ENCODE measurements around the gene NDN.

The NDN gene

DNA sequence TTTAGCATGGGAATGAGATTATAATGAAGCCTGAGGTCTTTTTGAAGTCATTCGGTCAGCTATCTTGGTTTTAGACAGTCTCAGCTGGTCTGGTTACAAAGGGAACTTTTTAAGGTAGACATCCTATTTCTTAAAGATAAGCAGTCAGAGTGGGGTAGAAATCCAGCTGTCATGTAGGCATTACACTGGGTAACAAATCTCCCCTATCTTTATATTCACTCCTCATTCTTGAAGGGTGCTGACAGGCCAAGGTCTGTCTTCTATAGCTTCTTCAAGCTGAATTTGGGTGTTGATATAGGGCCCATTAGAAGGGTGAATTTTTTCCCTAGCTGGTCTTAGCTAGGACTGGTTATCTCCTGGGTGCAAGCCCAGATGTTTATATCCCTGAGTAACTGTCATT is 21.2 kb upstream of the NDN start:
- peaks cover 4% of the 10 kb centered on the region; the same call in 1 of the 2 replicates for H3K9me3 ChIP-seq (ENCODE audit: insufficient read depth, low read depth, low read length)

DNA sequence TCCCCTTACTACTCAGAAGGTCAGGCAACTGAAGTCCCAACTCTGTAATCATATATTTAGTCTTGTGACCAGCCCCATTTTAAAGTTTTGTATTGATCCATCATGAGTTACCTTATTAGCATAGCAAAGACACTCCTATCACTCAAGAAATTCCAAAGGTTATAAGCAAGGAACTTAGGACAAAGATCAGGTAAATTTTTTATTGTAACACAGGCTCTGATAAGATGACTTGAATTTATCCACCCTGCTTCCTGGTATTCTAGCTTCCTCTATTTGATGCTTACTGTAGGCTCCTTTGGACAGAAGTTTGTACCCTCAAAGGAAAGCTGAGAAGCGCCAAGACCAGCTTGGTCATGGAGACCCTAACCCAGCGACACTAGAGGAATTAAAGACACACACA is 8.2 kb upstream of the NDN start:
- H3K4me2 ChIP-seq (ENCODE audit: low read depth, low read length, poor library complexity, severe bottlenecking): no peak overlapping the region
- TF ChIP-seq, protein P1, sequence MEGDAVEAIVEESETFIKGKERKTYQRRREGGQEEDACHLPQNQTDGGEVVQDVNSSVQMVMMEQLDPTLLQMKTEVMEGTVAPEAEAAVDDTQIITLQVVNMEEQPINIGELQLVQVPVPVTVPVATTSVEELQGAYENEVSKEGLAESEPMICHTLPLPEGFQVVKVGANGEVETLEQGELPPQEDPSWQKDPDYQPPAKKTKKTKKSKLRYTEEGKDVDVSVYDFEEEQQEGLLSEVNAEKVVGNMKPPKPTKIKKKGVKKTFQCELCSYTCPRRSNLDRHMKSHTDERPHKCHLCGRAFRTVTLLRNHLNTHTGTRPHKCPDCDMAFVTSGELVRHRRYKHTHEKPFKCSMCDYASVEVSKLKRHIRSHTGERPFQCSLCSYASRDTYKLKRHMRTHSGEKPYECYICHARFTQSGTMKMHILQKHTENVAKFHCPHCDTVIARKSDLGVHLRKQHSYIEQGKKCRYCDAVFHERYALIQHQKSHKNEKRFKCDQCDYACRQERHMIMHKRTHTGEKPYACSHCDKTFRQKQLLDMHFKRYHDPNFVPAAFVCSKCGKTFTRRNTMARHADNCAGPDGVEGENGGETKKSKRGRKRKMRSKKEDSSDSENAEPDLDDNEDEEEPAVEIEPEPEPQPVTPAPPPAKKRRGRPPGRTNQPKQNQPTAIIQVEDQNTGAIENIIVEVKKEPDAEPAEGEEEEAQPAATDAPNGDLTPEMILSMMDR (conservative IDR thresholded peaks at IDR 0.05; ENCODE audit: low read length): no peak
- TF ChIP-seq EZH2phosphoT487 (IDR thresholded peaks at IDR 0.05; ENCODE audit: borderline replicate concordance): no peak
- no peaks in the 10 kb centered on the region for H3K27me3 ChIP-seq (ENCODE audit: insufficient read depth, low read length, poor library complexity, severe bottlenecking)
- H3K9ac ChIP-seq (ENCODE audit: low read depth, low read length, poor library complexity, severe bottlenecking): no peak overlapping the region
- no peaks in the 10 kb centered on the region for H3K9me2 ChIP-seq (replicated peaks; ENCODE audit: low read depth, low read length)
- no peak overlapping the region for H2AFZ ChIP-seq (ENCODE audit: low read length)
- no peaks in the 10 kb centered on the region for H4K20me1 ChIP-seq (ENCODE audit: insufficient read depth, low read length, poor library complexity, severe bottlenecking)
- H3K36me3 ChIP-seq (ENCODE audit: insufficient read depth, low read length): no peaks in the 10 kb centered on the region
- no peaks in the 10 kb centered on the region for H3K79me2 ChIP-seq (ENCODE audit: insufficient read depth, low read length)
- no peaks in the 10 kb centered on the region for H3K9me3 ChIP-seq (ENCODE audit: insufficient read depth, low read depth, low read length)
- H3K4me3 ChIP-seq (ENCODE audit: low read length, poor library complexity, severe bottlenecking): no peak overlapping the region
- no peaks in the 10 kb centered on the region for H3K4me1 ChIP-seq (ENCODE audit: insufficient read depth, low read length, poor library complexity, severe bottlenecking)
- no peaks in the 10 kb centered on the region for H3F3A ChIP-seq (ENCODE audit: low read depth)

More for the DNA sequence above, 21.2 kb upstream of the NDN start:
- H3K4me3 ChIP-seq (ENCODE audit: low read length, poor library complexity, severe bottlenecking): no peak overlapping the region
- no peak overlapping the region for H3K4me2 ChIP-seq (ENCODE audit: low read depth, low read length, poor library complexity, severe bottlenecking)
- no peaks in the 10 kb centered on the region for H3K79me2 ChIP-seq (ENCODE audit: insufficient read depth, low read length)
- H3K36me3 ChIP-seq (ENCODE audit: insufficient read depth, low read length): no peaks in the 10 kb centered on the region
- H3K4me1 ChIP-seq (ENCODE audit: insufficient read depth, low read length, poor library complexity, severe bottlenecking): no peaks in the 10 kb centered on the region
- H3K9ac ChIP-seq (ENCODE audit: low read depth, low read length, poor library complexity, severe bottlenecking): no peak overlapping the region
- no peaks in the 10 kb centered on the region for H3K27me3 ChIP-seq (ENCODE audit: insufficient read depth, low read length, poor library complexity, severe bottlenecking)
- no peaks in the 10 kb centered on the region for H4K20me1 ChIP-seq (ENCODE audit: insufficient read depth, low read length, poor library complexity, severe bottlenecking)
- no peaks in the 10 kb centered on the region for H3F3A ChIP-seq (ENCODE audit: low read depth)
- H3K9me2 ChIP-seq (replicated peaks; ENCODE audit: low read depth, low read length): no peaks in the 10 kb centered on the region
- no peak overlapping the region for H2AFZ ChIP-seq (ENCODE audit: low read length)
- TF ChIP-seq, protein P1 (conservative IDR thresholded peaks at IDR 0.05; ENCODE audit: low read length): no peak

DNA sequence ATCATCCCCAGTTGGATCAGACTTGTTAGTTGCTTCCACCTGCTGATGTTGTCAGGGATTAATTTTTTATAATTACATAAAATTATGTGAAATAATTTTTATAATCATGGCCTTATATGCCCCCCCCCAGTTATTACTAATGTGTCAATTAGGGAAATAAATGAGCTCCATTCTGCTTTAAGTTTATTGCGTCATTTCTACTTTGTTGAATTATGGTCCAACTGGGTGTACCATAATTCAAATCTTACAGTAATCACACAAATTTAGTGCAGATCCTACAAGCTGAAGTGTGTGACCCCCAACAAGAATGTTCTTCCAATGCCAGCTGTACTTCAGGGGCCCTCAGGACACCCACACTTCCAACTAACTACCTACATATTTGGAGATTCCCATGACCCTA is 7.5 kb upstream of the NDN start:
- H3K9ac ChIP-seq (ENCODE audit: low read depth, low read length, poor library complexity, severe bottlenecking): no peak overlapping the region
- H4K20me1 ChIP-seq (ENCODE audit: insufficient read depth, low read length, poor library complexity, severe bottlenecking): no peaks in the 10 kb centered on the region
- H3K9me2 ChIP-seq (replicated peaks; ENCODE audit: low read depth, low read length): no peaks in the 10 kb centered on the region
- H3K4me1 ChIP-seq (ENCODE audit: insufficient read depth, low read length, poor library complexity, severe bottlenecking): no peaks in the 10 kb centered on the region
- H3K4me3 ChIP-seq (ENCODE audit: low read length, poor library complexity, severe bottlenecking): no peak overlapping the region
- no peak overlapping the region for H3K4me2 ChIP-seq (ENCODE audit: low read depth, low read length, poor library complexity, severe bottlenecking)
- no peak overlapping the region for H2AFZ ChIP-seq (ENCODE audit: low read length)
- no peaks in the 10 kb centered on the region for H3K36me3 ChIP-seq (ENCODE audit: insufficient read depth, low read length)
- no peaks in the 10 kb centered on the region for H3K79me2 ChIP-seq (ENCODE audit: insufficient read depth, low read length)
- TF ChIP-seq, protein P1 (conservative IDR thresholded peaks at IDR 0.05; ENCODE audit: low read length): no peak
- TF ChIP-seq EZH2phosphoT487 (IDR thresholded peaks at IDR 0.05; ENCODE audit: borderline replicate concordance): no peak
- no peaks in the 10 kb centered on the region for H3F3A ChIP-seq (ENCODE audit: low read depth)
- no peaks in the 10 kb centered on the region for H3K27me3 ChIP-seq (ENCODE audit: insufficient read depth, low read length, poor library complexity, severe bottlenecking)
- H3K9me3 ChIP-seq (ENCODE audit: insufficient read depth, low read depth, low read length): 0 out of 2 replicates have a peak, but pooled peaks cover 2% of the 10 kb centered on the region

Data from Loucy (cell line).